SK-N-SH treated with all-trans-retinoic acid at 6 μM for 48 hours (cell line): ENCODE data around the gene RIPOR2.
"Not testable (repeated sequence)": the region's sequence is repeated elsewhere in the genome, so short reads cannot be mapped to it uniquely, and the experiment has no call there.

Experiments used
- ATAC-seq: fragments of 200-7000 bp; cut with Tn5 transposase; 3 replicates; pipeline ENCODE4 v1.9.1; 2020; ENCODE audit warnings: mild to moderate bottlenecking, moderate library complexity
- ARNTL ChIP-seq: fragments of 450-650 bp; formaldehyde crosslinking; IDR thresholded peaks from 2 replicates; pipeline ENCODE4 v1.5.0; 2020; ENCODE audit warnings: low read depth, mild to moderate bottlenecking, moderate library complexity, borderline replicate concordance
- BACH2 ChIP-seq: fragments of 250-450 bp; sonication (Bioruptor Pico); IDR thresholded peaks from 2 replicates; pipeline ENCODE4 v1.9.0; 2021; ENCODE audit warnings: mild to moderate bottlenecking, borderline replicate concordance
- CREB5 ChIP-seq: fragments of 250-450 bp; sonication (Bioruptor Pico); IDR thresholded peaks from 2 replicates; pipeline ENCODE4 v1.5.1; 2020; ENCODE audit warnings: low read depth, mild to moderate bottlenecking, moderate library complexity
- CSDC2 ChIP-seq: fragments of 250-450 bp; sonication (Bioruptor Pico); IDR thresholded peaks from 2 replicates; pipeline ENCODE4 v1.5.0; 2020; ENCODE audit warnings: mild to moderate bottlenecking, moderate library complexity
- GLIS3 ChIP-seq: fragments of 250-450 bp; sonication (Bioruptor Pico); IDR thresholded peaks from 2 replicates; pipeline ENCODE4 v1.5.0; 2020; ENCODE audit warnings: mild to moderate bottlenecking, moderate library complexity
- ISL1 ChIP-seq: fragments of 250-450 bp; sonication (Bioruptor Pico); IDR thresholded peaks from 2 replicates; pipeline ENCODE4 v2.1.2; 2022; ENCODE audit warnings: mild to moderate bottlenecking, moderate library complexity
- PATZ1 ChIP-seq: fragments of 250-450 bp; sonication (Bioruptor Pico); IDR thresholded peaks from 2 replicates; pipeline ENCODE4 v1.8.0; 2020; ENCODE audit warnings: mild to moderate bottlenecking, moderate library complexity, borderline replicate concordance
- POU6F1 ChIP-seq: fragments of 250-450 bp; sonication (Bioruptor Pico); IDR thresholded peaks from 2 replicates; pipeline ENCODE4 v1.8.0; 2021; ENCODE audit warnings: low read depth, mild to moderate bottlenecking, moderate library complexity, borderline replicate concordance
- RARB ChIP-seq: fragments of 250-450 bp; sonication (Bioruptor Pico); IDR thresholded peaks from 2 replicates; pipeline ENCODE4 v1.8.0; 2021; ENCODE audit warnings: mild to moderate bottlenecking, moderate library complexity
- TCF4 ChIP-seq: fragments of 250-450 bp; sonication (Bioruptor Pico); IDR thresholded peaks from 2 replicates; pipeline ENCODE4 v1.8.0; 2021; ENCODE audit warnings: mild to moderate bottlenecking, moderate library complexity, borderline replicate concordance
- TOX ChIP-seq: fragments of 250-450 bp; sonication (Bioruptor Pico); IDR thresholded peaks from 2 replicates; pipeline ENCODE4 v1.8.0; 2021; ENCODE audit warnings: mild to moderate bottlenecking, moderate library complexity, borderline replicate concordance
- ZFP30 ChIP-seq: fragments of 450-650 bp; formaldehyde crosslinking; IDR thresholded peaks from 2 replicates; pipeline ENCODE4 v1.5.0; 2022; ENCODE audit warnings: mild to moderate bottlenecking, moderate library complexity
- ZNF565 ChIP-seq: fragments of 450-650 bp; formaldehyde crosslinking; conservative IDR thresholded peaks from 2 replicates; pipeline ENCODE4 v1.5.0; 2020; ENCODE audit warnings: low read depth, mild to moderate bottlenecking, moderate library complexity
- ZNF70 ChIP-seq: fragments of 450-650 bp; formaldehyde crosslinking; IDR thresholded peaks from 2 replicates; pipeline ENCODE4 v1.5.0; 2020; ENCODE audit warnings: mild to moderate bottlenecking, moderate library complexity
- ZNF8 ChIP-seq: fragments of 450-650 bp; formaldehyde crosslinking; IDR thresholded peaks from 2 replicates; pipeline ENCODE4 v1.5.0; 2020; ENCODE audit warnings: mild to moderate bottlenecking, moderate library complexity

RIPOR2 gene

GRCh38 chr6:24927985-24928745 is 7.6 kb downstream of the RIPOR2 start:
- peak; percentile 57; the same call in 2 of the 3 replicates for ATAC-seq
- peak; percentile 75 for TF ChIP-seq ISL1 (CRISPR knock-in tag)
- no peak for TF ChIP-seq GLIS3 (CRISPR knock-in tag)

GRCh38 chr6:24927277-24927955 is 8.3 kb downstream of the RIPOR2 start:
- no peak for TF ChIP-seq CREB5 (CRISPR knock-in tag)
- no peak for TF ChIP-seq ZFP30 (CRISPR knock-in tag)
- no peak for TF ChIP-seq CSDC2 (CRISPR knock-in tag)
- TF ChIP-seq ZNF565 (CRISPR knock-in tag), result no peak
- TF ChIP-seq ZNF8 (CRISPR knock-in tag), result no peak
- TF ChIP-seq RARB, result no peak
- TF ChIP-seq ARNTL (CRISPR knock-in tag), result no peak
- no peak for TF ChIP-seq GLIS3 (CRISPR knock-in tag)
- TF ChIP-seq POU6F1, result no peak
- no peak for TF ChIP-seq BACH2 (CRISPR knock-in tag)
- ATAC-seq, result no peak

- not testable (repeated sequence) for ATAC-seq
Observed at GRCh38 chr6:24926647-24927046, 9.1 kb downstream of the RIPOR2 start.

DNA sequence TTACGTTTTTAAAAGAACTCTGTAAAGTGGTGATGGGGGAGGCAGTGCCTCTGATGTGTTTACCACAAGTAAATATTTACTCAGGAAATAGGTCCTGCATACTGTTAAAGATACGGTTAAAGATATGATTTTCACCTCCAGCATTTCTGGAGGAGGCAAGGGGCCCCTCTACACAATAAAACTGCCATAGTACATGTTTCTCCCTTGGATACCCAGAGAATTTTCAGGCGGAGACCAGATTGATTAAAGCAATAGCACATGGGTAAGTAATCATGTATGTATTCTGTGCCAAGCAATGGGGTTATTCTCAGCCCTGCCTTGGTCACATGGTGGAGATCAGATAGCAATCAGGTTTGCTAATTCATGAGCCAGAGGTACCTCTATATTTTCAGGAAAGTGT is 9.6 kb downstream of the RIPOR2 start:
- no peak for TF ChIP-seq TOX (CRISPR knock-in tag)
- TF ChIP-seq ZNF8 (CRISPR knock-in tag), result no peak
- TF ChIP-seq ZNF70 (CRISPR knock-in tag), result no peak
- TF ChIP-seq, all 23 proteins: peak for 0
- no peak for ATAC-seq

DNA sequence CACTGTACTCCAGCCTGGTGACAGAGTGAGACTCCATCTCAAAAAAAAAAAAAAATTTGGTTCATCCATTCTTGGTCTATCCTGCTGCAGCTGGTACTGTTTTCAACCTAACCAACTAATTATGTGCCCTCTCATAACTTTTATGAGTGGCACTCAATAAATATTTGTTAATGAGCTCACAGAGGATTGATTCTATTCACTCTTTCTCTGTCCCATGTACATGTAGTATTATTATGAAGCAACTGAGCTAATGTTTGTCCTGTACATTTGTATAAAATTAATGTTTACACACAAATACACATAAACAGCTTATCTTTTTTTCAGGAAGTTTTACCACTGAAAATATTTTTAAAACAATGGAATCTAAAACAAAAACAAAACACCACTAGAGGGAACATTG is 10.1 kb downstream of the RIPOR2 start:
- no peak for ATAC-seq
- no peak for TF ChIP-seq TCF4 (CRISPR knock-in tag)
- no peak for TF ChIP-seq PATZ1
- TF ChIP-seq ISL1 (CRISPR knock-in tag), result no peak

DNA sequence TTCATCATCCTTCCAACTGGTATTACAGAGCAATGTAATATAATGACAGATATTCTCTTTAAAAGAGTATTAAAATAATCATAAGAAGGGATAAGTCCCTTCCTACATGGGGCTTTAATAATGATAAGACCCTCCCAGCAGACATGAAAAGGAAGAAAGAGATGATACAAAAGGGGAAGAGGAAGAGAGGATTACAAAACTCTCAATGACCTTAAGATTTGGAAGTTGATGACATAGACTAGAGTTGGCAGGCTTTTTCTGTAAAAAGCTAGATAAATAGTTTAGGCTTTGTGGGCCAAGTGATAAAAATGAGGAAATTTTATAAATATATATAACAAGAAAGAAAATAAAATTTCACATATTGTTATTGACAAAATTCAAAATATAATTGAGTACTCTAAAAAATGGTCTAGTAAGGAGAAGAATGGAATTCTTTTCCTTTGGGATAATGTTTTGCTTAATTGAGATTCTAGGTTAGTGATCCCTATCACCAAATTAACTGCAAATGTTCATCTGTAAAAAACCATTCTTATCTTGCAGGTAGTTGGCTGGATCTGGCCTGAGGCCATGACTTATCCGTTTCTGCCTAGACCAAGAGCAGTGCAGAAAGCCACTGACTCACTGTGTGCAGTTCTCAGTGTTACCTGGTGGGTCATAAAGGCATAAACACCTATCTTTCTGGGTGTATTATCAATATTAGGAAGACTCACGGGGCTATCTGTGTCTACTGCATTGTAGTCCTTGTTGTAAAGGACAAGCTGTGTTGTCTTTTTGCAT is 11.0 kb downstream of the RIPOR2 start:
- no peak for ATAC-seq

More for the DNA sequence above, 11.0 kb downstream of the RIPOR2 start:
- TF ChIP-seq TCF4 (CRISPR knock-in tag) (0 out of 2 replicates have a peak, but pooled peaks have one; percentile 18), PATZ1 (no peak)
